Activated naive CD4-positive, alpha-beta T cell treated with anti-CD3 and anti-CD28 coated beads, Interleukin-2, amount 50 U/mL, for 72 hours (primary cell): Measurements from ENCODE around the gene ABI3. TPM values are rescaled to one million over a fixed set of nuclear protein-coding genes. Genes with fewer than 3 reads are reported as not detected.
A peak's percentile ranks its signal among the peaks of the same experiment; 100 is the strongest.

Experiments used
- ATAC-seq, 2 donors: fragments of 150-1000 bp; cut with Tn5 transposase; 2 replicates each; pipeline ENCODE4 v1.10.0; 2021; ENCODE audit warnings: mild to moderate bottlenecking in 2 of 2, moderate library complexity in 2 of 2
- DNase-seq, 2 donors: peaks; one replicate each; pipeline ENCODE4 v3.0.0; 2021 to 2022; ENCODE audit warnings: low spot score in 2 of 2
- H3K27ac Mint-ChIP-seq, 2 donors: one replicate each; pipeline ENCODE4 v1.8.0; 2022; ENCODE audit warnings: mild to moderate bottlenecking in 2 of 2, mixed read lengths in 2 of 2
- H3K36me3 Mint-ChIP-seq, 2 donors: one replicate each; pipeline ENCODE4 v1.8.0; 2022; ENCODE audit warnings: mixed read lengths in 2 of 2
- H3K9me3 Mint-ChIP-seq, 2 donors: one replicate each; pipeline ENCODE4 v1.8.0; 2022; ENCODE audit warnings: mixed read lengths in 2 of 2
- total RNA-seq, 2 donors: library from RNA; stranded (reverse); gene quantifications; one replicate each; pipeline ENCODE4 v1.2.3, GENCODE V29; 2022

Gene ABI3
- total RNA-seq, 2 donors from 2014 or later, result 35.3 to 41.5 TPM

DNA sequence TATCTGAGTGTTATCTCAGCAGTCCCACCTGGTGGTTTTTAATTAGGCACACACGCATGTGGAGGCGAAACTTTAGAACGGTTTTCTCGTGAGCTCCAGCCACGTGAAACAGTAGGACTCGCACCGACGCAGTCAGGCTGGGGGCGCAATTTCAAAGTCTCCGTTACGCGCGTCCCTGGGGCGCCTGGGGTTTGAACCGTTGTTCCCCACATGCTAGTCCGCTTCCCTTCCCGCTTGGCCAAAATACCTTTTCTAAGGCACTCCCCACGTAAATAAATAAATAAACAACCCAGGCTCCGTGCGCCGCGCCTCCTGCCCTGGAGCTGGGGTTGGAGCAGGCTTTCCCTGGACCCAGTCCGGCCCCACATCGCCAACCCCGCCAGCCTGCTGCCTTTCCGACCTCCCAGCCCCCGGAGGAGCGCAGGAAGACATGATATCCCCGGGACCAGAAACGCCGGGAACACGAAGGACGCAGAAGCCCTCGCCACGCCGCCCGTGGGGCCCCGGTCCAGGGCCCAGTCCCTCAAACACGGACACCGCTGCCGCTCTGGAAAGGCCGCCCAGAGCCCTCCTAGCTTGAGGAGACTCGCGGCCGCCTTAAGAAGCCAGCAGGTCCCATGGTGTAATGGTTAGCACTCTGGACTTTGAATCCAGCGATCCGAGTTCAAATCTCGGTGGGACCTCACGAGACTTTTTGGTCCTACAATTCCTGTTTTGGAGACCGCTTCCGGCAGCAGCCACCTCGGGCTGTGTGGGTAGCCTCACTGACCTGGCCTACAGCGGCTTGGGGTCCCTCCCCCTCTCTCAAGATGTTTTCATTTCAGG lies 18.4 kb upstream of the ABI3 start:
- DNase-seq, result peak; percentile 94 to 97
- H3K27ac Mint-ChIP-seq, result peak overlapping the region; percentile 98 to 100
- ATAC-seq, result peak; percentile 65 to 67
- no peaks in the 10 kb centered on the region for H3K36me3 Mint-ChIP-seq
- no peaks in the 10 kb centered on the region for H3K9me3 Mint-ChIP-seq

DNA sequence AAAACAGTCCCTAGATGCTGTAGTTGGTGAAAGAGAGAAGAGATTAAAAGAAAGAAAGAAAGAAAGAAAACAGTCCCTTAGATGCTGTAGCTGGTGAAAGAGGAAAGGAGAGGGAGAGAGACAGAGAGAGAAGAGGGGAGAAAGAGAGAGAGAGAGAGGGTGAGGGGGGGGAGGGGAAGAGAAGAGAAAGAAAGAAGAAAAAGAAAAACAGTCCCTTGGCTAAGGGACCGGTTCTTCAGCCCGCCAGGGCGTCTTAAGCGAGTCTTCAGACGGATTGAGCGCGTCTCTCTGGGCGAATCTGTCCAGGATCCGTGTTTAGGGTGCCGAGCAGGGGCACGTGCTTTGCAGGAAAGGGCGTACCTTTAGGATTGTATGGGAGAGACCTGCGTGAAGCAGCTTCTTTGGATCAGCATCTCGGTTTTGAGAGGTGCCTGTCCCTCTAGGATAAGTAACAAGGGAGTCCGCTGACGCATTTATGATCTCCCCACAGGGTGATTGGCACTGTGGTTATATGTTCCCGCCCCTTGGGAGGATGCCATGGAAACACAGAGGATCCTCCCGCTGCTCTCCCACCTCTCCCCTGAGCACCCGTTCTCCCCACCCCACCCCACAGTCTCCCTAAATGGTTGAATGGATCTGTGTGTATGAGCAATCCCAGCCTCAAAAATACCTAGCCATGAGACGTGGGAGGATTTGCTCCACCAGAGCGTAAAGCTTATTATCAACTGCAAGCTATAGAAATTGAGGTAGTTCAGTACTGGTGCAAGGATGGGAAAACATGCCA lies 16.8 kb upstream of the ABI3 start:
- Mint-ChIP-seq H3K36me3 (no peaks in the 10 kb centered on the region), H3K9me3 (no peaks in the 10 kb centered on the region), H3K27ac (peak overlapping the region; percentile 98 to 100)
- no peak for ATAC-seq
- DNase-seq, result peak in 1 of 2 donors; percentile 17

DNA sequence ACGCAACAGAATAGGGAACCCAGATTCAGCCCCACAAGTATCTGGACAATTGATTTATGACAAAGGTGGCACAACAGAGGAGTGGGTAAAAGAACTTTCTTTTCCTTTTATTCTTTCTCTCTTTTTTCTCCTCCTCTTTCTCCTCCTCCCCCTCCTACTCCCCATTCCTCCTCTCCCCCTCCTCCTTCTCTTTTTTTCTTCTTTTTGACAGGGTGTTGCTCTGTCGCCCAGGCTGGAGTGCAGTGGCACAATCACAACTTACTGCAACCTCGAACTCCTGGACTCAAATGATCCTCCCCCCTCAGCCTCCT lies 16.3 kb upstream of the ABI3 start:
- no peaks in the 10 kb centered on the region for H3K9me3 Mint-ChIP-seq
- ATAC-seq (no peak), DNase-seq (no peak)
- peak overlapping the region in 1 of 2 donors; percentile 98 for H3K27ac Mint-ChIP-seq
- H3K36me3 Mint-ChIP-seq, result no peaks in the 10 kb centered on the region

DNA sequence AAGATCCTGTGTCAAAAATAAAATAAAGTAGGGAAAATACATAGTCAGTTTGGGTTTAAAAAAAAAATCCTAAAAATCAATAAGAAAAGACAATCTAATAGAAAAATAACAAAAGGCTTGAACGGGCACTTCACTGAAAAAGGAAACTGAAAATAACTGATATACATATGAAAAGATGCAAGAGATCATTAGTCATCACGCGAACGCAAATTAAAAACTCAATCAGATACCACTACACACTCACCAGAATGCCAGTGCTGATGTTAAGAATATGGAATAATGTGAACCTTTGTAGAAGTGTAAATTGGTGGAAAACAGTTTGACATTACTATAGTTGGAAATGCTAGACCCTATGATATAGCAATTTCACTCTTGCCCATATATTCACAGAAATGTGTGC lies 14.8 kb upstream of the ABI3 start:
- ATAC-seq, result no peak
- no peak overlapping the region for H3K27ac Mint-ChIP-seq
- H3K36me3 Mint-ChIP-seq, result no peaks in the 10 kb centered on the region

DNA sequence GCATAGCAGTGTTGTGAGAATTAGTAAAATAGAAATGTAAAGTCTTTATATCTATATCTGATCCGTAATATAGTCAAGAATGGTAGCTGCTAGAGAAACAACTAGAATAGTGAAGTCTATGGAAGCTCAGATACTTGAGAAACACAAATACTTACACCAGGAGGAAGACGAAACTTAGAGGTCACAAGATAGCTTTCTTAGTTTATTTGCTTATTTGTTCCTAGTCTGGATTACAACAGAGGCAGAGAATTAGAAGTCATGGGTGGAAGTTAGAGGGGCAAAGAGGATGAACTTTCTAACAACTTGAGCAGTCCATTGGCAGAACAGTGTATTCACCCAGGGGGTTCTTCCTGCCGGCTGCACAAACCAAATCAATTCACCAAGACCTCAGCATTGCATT lies 14.0 kb upstream of the ABI3 start:
- Mint-ChIP-seq H3K27ac (no peak overlapping the region), H3K36me3 (no peaks in the 10 kb centered on the region), H3K9me3 (no peaks in the 10 kb centered on the region)
- DNase-seq (no peak), ATAC-seq (no peak)

More for the DNA sequence above, 14.8 kb upstream of the ABI3 start:
- DNase-seq, result no peak
- H3K9me3 Mint-ChIP-seq, result no peaks in the 10 kb centered on the region

DNA sequence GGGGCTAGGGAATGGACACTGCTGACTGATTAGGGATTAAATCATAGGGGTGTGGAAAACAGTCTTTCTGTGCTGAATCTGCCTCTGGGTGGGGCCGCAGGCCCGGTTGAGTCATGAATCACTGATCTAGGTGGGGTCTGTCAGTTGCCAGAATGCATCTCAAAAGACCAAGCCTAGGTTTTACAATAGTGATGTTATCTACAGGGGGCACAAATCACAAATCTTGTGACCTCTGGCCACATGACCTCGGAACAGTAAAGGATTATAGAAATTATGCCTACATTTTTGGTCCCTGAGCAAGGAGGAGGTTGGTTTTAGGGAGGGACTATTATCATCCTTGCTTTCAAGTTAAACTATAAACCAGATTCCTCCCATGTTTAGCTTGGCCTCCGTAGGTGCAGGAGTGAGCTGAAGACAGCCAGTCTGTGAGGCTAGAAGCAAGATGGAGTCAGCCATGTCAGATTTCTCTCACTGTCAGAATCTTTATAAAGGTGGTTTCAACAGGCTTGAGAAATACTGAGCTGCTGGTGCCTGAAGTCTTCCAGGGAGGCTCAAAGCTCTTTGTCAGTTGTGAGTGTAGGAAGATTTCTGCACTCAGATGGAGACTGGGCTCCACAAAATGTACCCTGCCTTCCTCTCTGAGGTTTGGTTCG lies 13.0 kb upstream of the ABI3 start:
- no peak for ATAC-seq

DNA sequence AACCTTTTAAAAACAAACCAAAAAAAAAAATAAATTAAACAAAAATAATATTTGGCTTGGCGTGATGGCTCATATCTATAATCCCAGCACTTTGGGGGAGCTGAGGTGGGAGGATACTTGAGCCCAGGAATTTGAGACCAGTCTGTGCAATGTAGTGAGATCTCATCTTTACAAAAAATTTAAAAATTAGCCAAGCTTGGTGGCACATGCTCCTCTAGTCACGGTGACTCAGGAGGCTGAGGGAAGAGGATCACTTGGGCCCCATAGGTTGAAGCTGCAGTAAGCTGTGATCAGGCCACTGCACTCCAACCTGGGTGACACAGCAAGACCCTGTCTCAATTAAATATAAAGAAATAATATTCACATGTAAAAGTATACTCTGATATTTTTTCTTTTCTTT lies 12.3 kb upstream of the ABI3 start:
- ATAC-seq (no peak), DNase-seq (no peak)
- Mint-ChIP-seq H3K36me3 (no peaks in the 10 kb centered on the region), H3K27ac (no peak overlapping the region), H3K9me3 (no peaks in the 10 kb centered on the region)

More for the DNA sequence above, 13.0 kb upstream of the ABI3 start:
- no peak overlapping the region for H3K27ac Mint-ChIP-seq
- no peaks in the 10 kb centered on the region for H3K36me3 Mint-ChIP-seq
- DNase-seq, result no peak
- no peaks in the 10 kb centered on the region for H3K9me3 Mint-ChIP-seq

DNA sequence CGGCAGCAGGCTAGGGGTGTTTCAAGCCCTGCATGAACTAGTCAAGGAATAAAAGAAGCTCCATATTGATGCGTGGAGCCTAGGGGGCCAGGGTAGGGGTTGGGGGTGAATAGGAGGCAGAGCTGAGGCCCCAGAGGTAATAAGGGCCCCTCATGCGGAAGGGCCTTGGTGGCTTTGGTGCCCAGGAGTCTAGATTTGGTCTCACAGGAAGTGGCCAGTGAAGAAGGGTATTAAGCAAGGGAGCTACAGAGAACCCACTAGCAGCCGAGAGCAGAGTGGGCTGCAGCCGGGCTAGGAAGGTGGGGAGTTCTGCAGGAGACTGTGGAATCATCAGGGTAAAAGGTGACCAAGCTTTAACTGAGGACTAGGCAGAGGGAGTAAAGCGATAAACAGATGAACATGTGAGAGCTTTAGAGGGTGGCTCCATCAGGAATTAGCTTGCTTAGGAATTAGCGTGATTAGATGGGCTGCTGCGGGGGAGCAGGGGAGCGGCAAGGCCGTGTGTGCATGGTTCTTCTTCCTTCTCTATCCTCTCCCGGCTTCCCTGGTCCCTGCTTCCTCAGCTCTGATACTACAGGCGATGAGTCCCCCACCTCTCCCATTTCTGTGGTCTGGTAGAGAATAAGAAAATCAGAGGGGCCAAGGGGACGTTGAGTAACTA lies 10.0 kb upstream of the ABI3 start:
- Mint-ChIP-seq H3K36me3 (no peaks in the 10 kb centered on the region), H3K9me3 (no peaks in the 10 kb centered on the region), H3K27ac (no peak overlapping the region)
- ATAC-seq (no peak), DNase-seq (no peak)

DNA sequence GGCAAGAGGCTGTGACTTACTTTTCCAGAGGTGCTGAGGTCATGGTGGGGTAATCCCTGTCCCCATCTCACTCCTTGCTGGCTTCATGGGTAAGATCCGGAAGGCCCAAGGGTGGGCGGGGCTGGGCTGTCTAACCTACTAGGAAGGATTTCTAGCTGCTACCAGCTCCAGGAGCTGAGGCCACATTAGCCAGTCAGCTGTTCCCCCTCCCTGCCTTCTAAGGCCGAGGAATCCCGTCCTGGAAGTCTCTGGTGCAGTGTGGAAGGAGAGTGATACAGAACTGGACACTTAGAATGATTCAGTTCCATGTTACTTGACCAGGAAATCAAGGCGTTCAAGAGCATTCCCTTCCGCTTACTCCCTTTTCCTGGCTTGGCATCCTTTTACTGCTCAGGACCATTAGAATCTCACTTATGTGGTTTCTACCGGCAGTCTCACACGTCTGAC lies 9.0 kb upstream of the ABI3 start:
- ATAC-seq (no peak), DNase-seq (no peak)
- Mint-ChIP-seq H3K36me3 (no peaks in the 10 kb centered on the region), H3K9me3 (no peaks in the 10 kb centered on the region), H3K27ac (no peak overlapping the region)

DNA sequence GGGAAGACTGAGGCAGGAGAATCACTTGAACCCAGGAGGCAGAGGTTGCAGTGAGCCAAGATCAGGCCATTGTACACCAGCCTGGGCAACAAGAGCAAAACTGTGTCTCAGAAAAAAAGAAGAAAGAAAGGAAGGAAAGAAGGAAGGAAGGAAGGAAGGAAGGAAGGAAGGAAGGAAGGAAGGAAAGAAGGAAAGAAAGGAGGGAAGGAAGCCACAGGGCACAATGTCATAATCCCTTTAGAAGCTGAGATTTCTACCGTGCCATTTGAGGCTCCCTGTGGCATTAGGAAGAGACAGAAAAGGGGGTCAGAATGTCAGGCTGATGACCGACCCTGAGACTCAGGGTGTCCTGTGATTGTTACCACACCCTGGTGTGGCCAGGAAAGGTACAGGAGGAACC lies 6.7 kb upstream of the ABI3 start:
- no peaks in the 10 kb centered on the region for H3K9me3 Mint-ChIP-seq
- H3K36me3 Mint-ChIP-seq, result peaks cover 0 to 7% of the 10 kb centered on the region in 2 donors
- no peak overlapping the region for H3K27ac Mint-ChIP-seq
- no peak for DNase-seq
- ATAC-seq, result no peak

DNA sequence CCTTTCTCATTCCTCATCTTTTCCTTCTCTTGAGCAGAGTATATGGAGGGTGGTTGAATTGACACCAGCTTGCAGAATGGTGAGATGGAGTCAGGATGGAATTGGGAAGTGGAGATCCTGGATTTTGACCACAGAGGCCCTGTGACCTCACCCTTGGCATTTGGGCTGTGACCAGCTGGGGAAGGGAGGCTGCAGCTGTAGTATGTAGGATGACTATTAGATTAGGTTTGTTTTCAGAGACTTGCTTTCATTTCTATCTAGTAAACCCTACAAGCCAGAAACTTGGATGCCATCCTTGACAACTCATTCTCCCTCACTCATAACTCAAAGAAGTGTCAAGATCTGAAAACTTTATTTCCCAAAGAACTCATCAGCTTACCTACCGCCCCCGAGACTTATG lies 6.0 kb upstream of the ABI3 start:
- DNase-seq (no peak), ATAC-seq (no peak)
- no peaks in the 10 kb centered on the region for H3K9me3 Mint-ChIP-seq
- H3K27ac Mint-ChIP-seq, result no peak overlapping the region
- H3K36me3 Mint-ChIP-seq, result peaks cover 0 to 7% of the 10 kb centered on the region in 2 donors

DNA sequence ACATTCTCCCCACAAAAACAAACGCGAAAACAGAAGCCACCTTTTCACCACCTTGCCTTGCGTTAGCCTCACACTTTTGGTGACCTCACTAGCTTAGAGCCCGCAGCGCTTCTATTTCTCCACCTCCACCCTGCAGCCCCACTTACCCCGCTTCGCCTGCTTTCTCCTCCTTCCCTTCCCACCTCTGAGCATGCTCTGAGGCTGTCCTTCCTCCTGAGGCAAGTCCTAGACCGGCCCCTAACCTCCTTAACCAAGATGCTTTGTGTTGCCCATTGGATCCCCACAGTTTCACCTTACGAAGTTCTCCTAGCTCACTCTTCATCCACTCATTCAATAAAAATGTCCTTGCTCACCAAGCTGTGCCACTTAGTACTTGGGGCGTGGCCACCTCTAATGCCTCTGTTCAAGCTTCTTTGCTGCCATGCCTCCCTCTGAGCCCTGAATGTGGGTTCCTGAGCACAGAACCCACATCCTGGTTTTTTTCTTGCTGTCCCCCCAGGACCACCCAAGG lies 1.4 kb upstream of the ABI3 start:
- peaks cover 28 to 40% of the 10 kb centered on the region in 2 donors for H3K36me3 Mint-ChIP-seq
- H3K27ac Mint-ChIP-seq, result peak overlapping the region; percentile 95 to 98
- DNase-seq (no peak), ATAC-seq (peak in 1 of 2 donors; percentile 12)
- H3K9me3 Mint-ChIP-seq, result no peaks in the 10 kb centered on the region

DNA sequence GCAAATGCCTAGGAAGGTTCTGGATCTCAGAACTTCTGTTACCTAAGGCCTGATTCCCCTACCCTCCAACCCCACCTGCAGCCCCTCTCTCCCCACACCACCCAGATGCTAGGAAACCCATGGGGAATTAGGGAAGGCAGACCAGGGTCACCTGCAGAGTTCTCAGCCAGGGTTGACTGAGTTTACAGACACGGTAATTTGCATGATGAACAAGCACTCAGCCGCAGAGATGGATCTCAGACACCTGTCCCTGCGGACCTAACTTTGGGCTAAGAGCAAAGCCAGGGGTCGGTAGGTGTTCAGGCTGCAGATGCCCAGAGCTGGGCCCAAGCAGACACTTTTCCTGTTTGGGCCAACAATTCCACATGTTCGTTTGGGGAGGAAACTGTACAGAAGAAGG lies 2.9 kb downstream of the ABI3 start:
- H3K27ac Mint-ChIP-seq, result no peak overlapping the region
- DNase-seq (no peak), ATAC-seq (no peak)
- peaks cover 29 to 63% of the 10 kb centered on the region in 2 donors for H3K36me3 Mint-ChIP-seq
- H3K9me3 Mint-ChIP-seq, result no peaks in the 10 kb centered on the region

DNA sequence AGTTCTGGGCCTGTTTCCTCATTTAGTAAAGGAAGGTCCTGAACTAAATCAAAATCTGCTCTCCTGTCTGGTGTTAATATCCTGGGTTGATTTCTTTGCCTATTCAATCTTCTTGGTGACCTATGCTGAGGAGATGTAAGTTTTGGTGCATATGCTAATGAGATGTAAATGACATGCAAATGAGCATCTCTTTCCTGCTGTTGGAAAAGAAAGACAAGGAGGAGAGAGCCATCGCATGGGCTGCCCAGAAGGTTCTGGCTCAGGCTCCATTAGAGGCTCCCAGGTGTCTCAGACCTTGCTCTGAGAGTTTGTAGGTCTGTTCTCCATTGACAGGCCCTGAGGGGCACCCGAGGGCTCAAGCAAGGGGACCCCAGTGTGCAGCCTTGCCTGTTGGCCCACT lies 3.3 kb downstream of the ABI3 start:
- Mint-ChIP-seq H3K9me3 (no peaks in the 10 kb centered on the region), H3K36me3 (peaks cover 31 to 68% of the 10 kb centered on the region in 2 donors), H3K27ac (peak overlapping the region; percentile 18 to 38)
- DNase-seq (no peak), ATAC-seq (no peak)

DNA sequence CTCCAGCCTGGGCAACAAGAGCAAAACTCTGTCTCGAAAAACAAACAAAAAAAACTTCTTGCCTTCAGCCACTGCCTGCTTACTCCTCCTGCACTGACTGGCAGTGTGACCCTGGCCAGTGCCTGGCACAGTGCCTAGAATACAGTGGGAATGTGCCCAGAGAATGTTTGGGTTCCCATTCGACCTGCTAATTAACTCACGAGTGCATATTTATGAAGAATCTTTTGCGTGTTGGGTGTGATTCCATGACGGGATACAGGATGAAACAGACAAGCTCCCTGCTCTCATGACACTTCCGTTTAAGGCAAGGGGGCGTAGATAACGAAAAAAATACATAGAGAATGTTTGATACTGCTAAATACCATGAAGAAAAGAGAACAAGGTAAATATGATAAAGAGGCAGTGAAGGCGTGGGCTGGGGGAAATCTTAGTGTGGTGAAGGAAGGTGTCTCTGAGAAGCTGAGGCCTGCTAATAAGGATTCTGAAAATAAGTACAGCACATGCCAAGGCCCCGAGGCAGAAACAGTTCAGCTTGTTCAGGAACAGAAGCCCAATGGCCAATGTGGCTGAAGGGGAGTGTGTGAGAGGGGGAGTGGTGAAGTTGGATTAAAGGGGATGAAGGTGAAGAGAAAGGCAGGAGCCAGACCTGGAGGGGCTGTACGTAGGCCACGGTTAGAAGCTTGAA lies 4.3 kb downstream of the ABI3 start:
- H3K9me3 Mint-ChIP-seq, result no peaks in the 10 kb centered on the region
- peak overlapping the region; percentile 18 to 87 for H3K27ac Mint-ChIP-seq
- DNase-seq (no peak), ATAC-seq (no peak)
- H3K36me3 Mint-ChIP-seq, result peaks cover 34 to 71% of the 10 kb centered on the region in 2 donors

DNA sequence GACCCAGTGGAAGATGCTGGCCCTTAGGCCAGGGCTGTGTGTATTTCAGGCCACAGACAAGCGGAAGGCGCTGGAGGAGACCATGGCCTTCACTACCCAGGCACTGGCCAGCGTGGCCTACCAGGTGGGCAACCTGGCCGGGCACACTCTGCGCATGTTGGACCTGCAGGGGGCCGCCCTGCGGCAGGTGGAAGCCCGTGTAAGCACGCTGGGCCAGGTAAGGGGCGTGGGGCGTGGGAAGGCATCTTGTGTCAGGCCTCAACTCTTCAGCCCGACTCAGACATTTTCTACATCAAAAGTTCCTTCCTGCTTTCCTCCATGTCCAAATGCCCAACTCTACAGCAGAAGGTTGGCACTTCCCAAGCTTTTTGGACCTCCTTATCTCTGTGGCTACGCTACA lies 6.0 kb downstream of the ABI3 start:
- peak overlapping the region; percentile 2 to 35 for H3K27ac Mint-ChIP-seq
- no peaks in the 10 kb centered on the region for H3K9me3 Mint-ChIP-seq
- DNase-seq (no peak), ATAC-seq (no peak)
- H3K36me3 Mint-ChIP-seq, result peaks cover 21 to 66% of the 10 kb centered on the region in 2 donors
